ENCODE results near the gene ANO7. TPM values are rescaled to one million over a fixed set of nuclear protein-coding genes. Genes with fewer than 3 reads are reported as not detected.

The ANO7 gene
- total and polyA plus RNA-seq, 2 of the 13 experiments (the other 11 are each of a cell fraction or from before 2014, with no cell fraction given), result 4.1 to 4.9 TPM

DNA sequence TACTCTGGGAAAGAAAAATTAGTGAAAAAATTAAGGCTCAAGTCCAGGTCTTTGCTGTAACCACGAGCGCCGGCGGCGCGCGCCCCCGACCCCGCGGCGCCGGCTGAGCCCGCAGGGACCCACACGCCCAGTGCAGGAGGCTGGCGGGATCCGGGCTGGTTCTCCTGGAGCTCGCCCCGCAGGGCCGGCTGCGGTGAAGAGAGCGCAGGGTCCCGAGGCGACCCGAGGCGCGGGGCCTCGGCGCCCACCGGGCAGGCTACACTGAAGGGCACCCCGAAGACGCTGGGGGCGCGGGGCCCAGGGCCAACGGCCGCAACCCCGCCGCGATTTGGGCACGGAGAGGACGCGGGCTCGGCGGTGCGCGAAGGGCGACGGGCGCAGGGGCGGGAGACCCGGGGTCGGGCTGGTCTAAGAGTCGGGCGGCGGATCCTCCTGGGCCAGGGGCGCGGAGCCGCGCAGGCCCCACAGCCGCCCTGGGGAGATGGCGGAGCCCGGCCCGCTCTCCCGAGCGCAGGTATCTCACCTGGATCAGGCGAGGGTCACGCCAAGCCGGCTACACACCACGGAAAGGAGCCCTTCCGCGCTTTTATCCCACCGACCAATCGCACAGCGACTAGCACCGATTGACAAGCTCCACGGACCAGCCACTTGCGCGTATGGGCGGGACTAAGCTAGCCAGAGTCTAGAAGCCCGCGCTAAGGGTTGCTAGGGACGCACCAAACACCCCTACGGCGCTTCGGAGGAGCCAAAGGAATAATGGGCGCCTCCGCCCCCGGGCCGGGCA lies 39.4 kb upstream of the ANO7 start, which contains the start of gene PASK (continued):
- TF ChIP-seq ZNF331 (CRISPR knock-in tag; IDR thresholded peaks at IDR 0.05), result peak; percentile 12; the same call in 1 of the 2 replicates
- TF ChIP-seq SKI (IDR thresholded peaks at IDR 0.05; ENCODE audit: partially characterized antibody), result no peak
- TF ChIP-seq, protein P1, sequence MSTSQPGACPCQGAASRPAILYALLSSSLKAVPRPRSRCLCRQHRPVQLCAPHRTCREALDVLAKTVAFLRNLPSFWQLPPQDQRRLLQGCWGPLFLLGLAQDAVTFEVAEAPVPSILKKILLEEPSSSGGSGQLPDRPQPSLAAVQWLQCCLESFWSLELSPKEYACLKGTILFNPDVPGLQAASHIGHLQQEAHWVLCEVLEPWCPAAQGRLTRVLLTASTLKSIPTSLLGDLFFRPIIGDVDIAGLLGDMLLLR (CRISPR knock-in tag; IDR thresholded peaks at IDR 0.05), result peak; percentile 34; the same call in 1 of the 2 replicates
- 0 out of 2 replicates have a peak, but pooled peaks have one; percentile 53 for TF ChIP-seq ZNF263 (CRISPR knock-in tag; IDR thresholded peaks at IDR 0.05)
- TF ChIP-seq HNRNPLL (IDR thresholded peaks at IDR 0.05; ENCODE audit: low read depth, low read length, poor library complexity, severe bottlenecking), result peak; percentile 88
- no peak for TF ChIP-seq ZBTB20 (CRISPR knock-in tag; IDR thresholded peaks at IDR 0.05; ENCODE audit: borderline replicate concordance, low read depth)
- TF ChIP-seq CAMTA2 (CRISPR knock-in tag; IDR thresholded peaks at IDR 0.05; ENCODE audit: borderline replicate concordance), result no peak
- peak; percentile 95 for TF ChIP-seq ZNF800 (CRISPR knock-in tag; IDR thresholded peaks at IDR 0.05)
- peak; percentile 72; the same call in 1 of the 2 replicates for TF ChIP-seq GABPB1 (CRISPR knock-in tag; IDR thresholded peaks at IDR 0.05)
- TF ChIP-seq ZEB1 (IDR thresholded peaks at IDR 0.05; ENCODE audit: insufficient replicate concordance, low read depth), result peak; percentile 97
- TF ChIP-seq NONO (IDR thresholded peaks at IDR 0.05), result no peak
- TF ChIP-seq NONO (CRISPR knock-in tag; conservative IDR thresholded peaks at IDR 0.05), result 0 out of 2 replicates have a peak, but pooled peaks have one; percentile 28
- TF ChIP-seq PBX2 (CRISPR knock-in tag; IDR thresholded peaks at IDR 0.05), result peak; percentile 93
- TF ChIP-seq ARID2 (CRISPR knock-in tag; IDR thresholded peaks at IDR 0.05; ENCODE audit: borderline replicate concordance), result peak; percentile 64; the same call in 1 of the 2 replicates
- TF ChIP-seq GPN1 (CRISPR knock-in tag; IDR thresholded peaks at IDR 0.05; ENCODE audit: borderline replicate concordance), result peak; percentile 77; the same call in 1 of the 2 replicates
- TF ChIP-seq ZNF451 (CRISPR knock-in tag; IDR thresholded peaks at IDR 0.05), result peak; percentile 52; the same call in 1 of the 2 replicates
- peak; percentile 94 for TF ChIP-seq HDAC1 (CRISPR knock-in tag; IDR thresholded peaks at IDR 0.05)
- TF ChIP-seq ZNF816 (CRISPR knock-in tag; IDR thresholded peaks at IDR 0.05; ENCODE audit: borderline replicate concordance), result peak; percentile 52; the same call in 1 of the 2 replicates
- TF ChIP-seq ZMYM4 (CRISPR knock-in tag; IDR thresholded peaks at IDR 0.05), result peak; percentile 30; the same call in 1 of the 2 replicates
- peak; percentile 94; the same call in 1 of the 2 replicates for TF ChIP-seq ZNF337 (CRISPR knock-in tag; IDR thresholded peaks at IDR 0.05; ENCODE audit: borderline replicate concordance, low read depth)
- TF ChIP-seq EED (CRISPR knock-in tag; IDR thresholded peaks at IDR 0.05), result peak; percentile 88
